ENCODE measurements around the gene ZNF827. TPM values are rescaled to one million over a fixed set of nuclear protein-coding genes. Genes with fewer than 3 reads are reported as not detected.

ZNF827 gene
- total RNA-seq, 1 experiment from 2014 or later, result 6.3 TPM

GRCh38 chr4:145863191-145863590, 75.4 kb downstream of the ZNF827 start:
- TF ChIP-seq REST (IDR thresholded peaks at IDR 0.05; ENCODE audit: insufficient read depth in 1 of 2, low read depth in 2 of 2, low read length in 1 of 2) (no peak), CTCF (IDR thresholded peaks at IDR 0.05) (no peak), TCF7L2 (IDR thresholded peaks at IDR 0.05; ENCODE audit: low read depth, low read length) (no peak), POLR2AphosphoS5 (IDR thresholded peaks at IDR 0.05; ENCODE audit: low read depth, low read length) (no peak), SIN3A (IDR thresholded peaks at IDR 0.05; ENCODE audit: borderline replicate concordance, insufficient read depth, low read depth, low read length) (no peak)
- Histone ChIP-seq H3K36me3 (ENCODE audit: control insufficient read depth, insufficient read depth, low read length) (no peaks in the 10 kb centered on the region), H3K4me3 (ENCODE audit: low read depth in 2 of 2, low read length in 2 of 2) (no peak overlapping the region), H3K4me1 (ENCODE audit: control insufficient read depth, insufficient read depth, low read length) (no peaks in the 10 kb centered on the region), H3K27ac (ENCODE audit: low read length) (no peak overlapping the region), H3K9me3 (ENCODE audit: control insufficient read depth, insufficient read depth, low read depth, low read length) (no peaks in the 10 kb centered on the region), H3K27me3 (ENCODE audit: control insufficient read depth, insufficient read depth, low read length) (no peaks in the 10 kb centered on the region)
- ChIA-PET POLR2A (no interaction called here), CTCF (no interaction called here)
- ATAC-seq (no peak), DNase-seq (ENCODE audit: low read depth, low spot score) (no peak)
- intact Hi-C loops (cut with micrococcal nuclease; ENCODE audit: unreplicated experiment), result no loop called here
- in situ Hi-C loops (cut with HindIII; ENCODE audit: low pct_unique_long_range_greater_than_20kb, low sequenced_read_pairs), result no loop called here
- no TSS peak for BruUV-seq (replicated peaks)

- ATAC-seq (no peak), DNase-seq (ENCODE audit: low read depth, low spot score) (no peak)
- no peaks in the 10 kb centered on the region for H3K36me3 ChIP-seq (ENCODE audit: control insufficient read depth, insufficient read depth, low read length)
- H3K27ac ChIP-seq (ENCODE audit: low read length), result no peak overlapping the region
- no peaks in the 10 kb centered on the region for H3K27me3 ChIP-seq (ENCODE audit: control insufficient read depth, insufficient read depth, low read length)
- ChIA-PET POLR2A (no interaction called here), CTCF (no interaction called here)
- no peaks in the 10 kb centered on the region for H3K9me3 ChIP-seq (ENCODE audit: control insufficient read depth, insufficient read depth, low read depth, low read length)
- TF ChIP-seq POLR2AphosphoS5 (IDR thresholded peaks at IDR 0.05; ENCODE audit: low read depth, low read length), result no peak
- TF ChIP-seq TCF7L2 (IDR thresholded peaks at IDR 0.05; ENCODE audit: low read depth, low read length), result no peak
- TF ChIP-seq REST (IDR thresholded peaks at IDR 0.05; ENCODE audit: insufficient read depth in 1 of 2, low read depth in 2 of 2, low read length in 1 of 2), result no peak
- no peak for TF ChIP-seq CTCF (IDR thresholded peaks at IDR 0.05)
- no peak for TF ChIP-seq SIN3A (IDR thresholded peaks at IDR 0.05; ENCODE audit: borderline replicate concordance, insufficient read depth, low read depth, low read length)
- H3K4me1 ChIP-seq (ENCODE audit: control insufficient read depth, insufficient read depth, low read length), result no peaks in the 10 kb centered on the region
- in situ Hi-C loops (cut with HindIII; ENCODE audit: low pct_unique_long_range_greater_than_20kb, low sequenced_read_pairs), result no loop called here
- no TSS peak for BruUV-seq (replicated peaks)
- H3K4me3 ChIP-seq (ENCODE audit: low read depth in 2 of 2, low read length in 2 of 2), result no peak overlapping the region
- intact Hi-C loops (cut with micrococcal nuclease; ENCODE audit: unreplicated experiment), result no loop called here
Measured at GRCh38 chr4:145861336-145862318, 77.0 kb downstream of the ZNF827 start.
